Adrenal gland (tissue), 12 donors: ENCODE measurements around the gene PLA1A. TPM values are rescaled to one million over a fixed set of nuclear protein-coding genes. Genes with fewer than 3 reads are reported as not detected.

Experiments
- DNase-seq, 7 donors: peaks; one replicate each; pipeline ENCODE4 v3.0.0-alpha.2; 2019 to 2020
- H3K27ac ChIP-seq, 5 donors: fragments of 200-600 bp; sonication (generic) in 4 of 5; 1 replicate in 3 of 5; 2 replicates in 2 of 5; pipeline versions ENCODE4 v1.5.1 to v1.8.0; 2016 to 2020; ENCODE audit warnings: mild to moderate bottlenecking in 1 of 5
- H3K27me3 ChIP-seq: fragments of 200-600 bp; 2 replicates; pipeline ENCODE4 v1.8.0; 2021
- H3K36me3 ChIP-seq, 2 donors: fragments of 200-600 bp; replicated peaks in 1 of 2; 1 replicate in 1 of 2; 2 replicates in 1 of 2; pipeline versions ENCODE4 v1.5.1 to v1.8.0; 2018 to 2022
- H3K4me1 ChIP-seq, 2 donors: fragments of 200-600 bp; replicated peaks in 1 of 2; 1 replicate in 1 of 2; 2 replicates in 1 of 2; pipeline versions ENCODE4 v1.5.1 to v1.8.0; 2018 to 2021
- H3K4me3 ChIP-seq, 4 donors: fragments of 200-600 bp; sonication (generic) in 3 of 4; one replicate each; pipeline ENCODE4 v1.5.1; 2016 to 2018
- H3K9me3 ChIP-seq, 3 donors: fragments of 200-600 bp; sonication (generic) in 1 of 3; replicated peaks in 1 of 3; 1 replicate in 2 of 3; 2 replicates in 1 of 3; pipeline versions ENCODE4 v1.5.1 to v1.8.0; 2016 to 2021
- POLR2A ChIP-seq, 2 donors: fragments of 450-650 bp; IDR thresholded peaks; one replicate each; pipeline ENCODE4 v1.6.1; 2017; ENCODE audit warnings: antibody characterized with exemption in 2 of 2, mild to moderate bottlenecking in 2 of 2, moderate library complexity in 1 of 2
- WGBS, 4 donors: extraction: QIAGEN DNeasy Blood & Tissue Kit in 2 of 4; methylation state at CpG; one replicate each; pipeline versions ENCODE4 v1.1.5 to v1.1.7; 2013 to 2017; 5-methylcytosine and 5-hydroxymethylcytosine counted together
- intact Hi-C, 2 donors: fragments of 100-400 bp; cut with DNase I; formaldehyde crosslinking; loops; one replicate each; pipeline versions ENCODE4 v1.14.1 to v1.15.0; 2022 to 2023
- polyA plus RNA-seq, 3 donors: library from polyadenylated mRNA; stranded (reverse); fragments of 200-250 nt in 2 of 3; fragments of 350-450 nt in 1 of 3; fragmentation: Illumina TruSeq in 1 of 3; extraction: RNeasy Lipid Tissue Mini Kit (QIAGEN cat#74804) in 1 of 3; gene quantifications; one replicate each; pipeline ENCODE4 v1.2.3, GENCODE V29; 2013 to 2014
- total RNA-seq, 9 donors: library from RNA; depleted of rRNA in 4 of 9; stranded (reverse); fragments of >200 nt in 4 of 9; fragments of 120-200 nt in 1 of 9; fragmentation: NEBNext Ultra II Directional in 1 of 9; extraction: Animal tissue kit (Norgen Biotek cat#: 25700) in 1 of 9; gene quantifications; one replicate each; pipeline versions ENCODE4 v1.1.0 to v1.2.4, GENCODE V29; 2013 to 2023
- TF ChIP-seq, protein P1 (sequence below), 6 experiments: fragments of 450-650 bp in 4 of 6; fragments of 200-600 bp in 2 of 6; sonication (generic) in 1 of 6; IDR thresholded peaks; 1 replicate in 5 of 6; 2 replicates in 1 of 6; pipeline versions ENCODE4 v1.5.1 to v1.8.0; 2016 to 2021; ENCODE audit warnings: antibody characterized with exemption in 6 of 6, mild to moderate bottlenecking in 2 of 6, moderate library complexity in 1 of 6
- donor health status: healthy with polysubstance abuse.
- donor health status: Bipolar disorder and iron deficiency.
- donor health status: DM: yes; HTN: yes; CAD: no.
- donor health status: DM: no; HTN: no; CAD: no.
- donor health status: DM: no; HTN: no; CAD: no.
- donor health status: DM: yes; HTN: yes; CAD: no.

PLA1A gene
- total and polyA plus RNA-seq, 12 donors = 0.17 to 2.0 (median 0.72) TPM

DNA sequence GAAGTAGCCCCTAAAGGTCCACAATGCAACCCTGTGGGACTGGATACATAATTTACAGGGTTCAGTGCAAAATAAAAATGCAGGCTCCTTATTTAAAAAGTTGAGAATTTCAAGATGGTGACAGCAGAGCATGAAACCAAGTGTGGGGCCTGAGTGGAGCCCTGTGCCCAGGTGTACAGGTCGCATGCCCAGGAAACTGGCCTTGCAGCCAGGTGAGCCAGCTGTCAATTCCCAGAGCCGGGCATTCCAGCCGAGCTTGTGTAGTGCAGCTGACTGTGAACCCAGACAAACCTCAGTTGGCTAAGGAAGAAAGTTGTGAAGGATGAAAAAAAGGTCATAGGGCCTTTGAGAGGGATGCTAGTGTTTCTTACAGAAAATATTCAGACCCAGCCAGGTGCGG lies 35.1 kb downstream of the PLA1A start:
- peaks cover 35 to 47% of the 10 kb centered on the region in 2 donors for H3K4me1 ChIP-seq
- intact Hi-C loops = no loop called here

DNA sequence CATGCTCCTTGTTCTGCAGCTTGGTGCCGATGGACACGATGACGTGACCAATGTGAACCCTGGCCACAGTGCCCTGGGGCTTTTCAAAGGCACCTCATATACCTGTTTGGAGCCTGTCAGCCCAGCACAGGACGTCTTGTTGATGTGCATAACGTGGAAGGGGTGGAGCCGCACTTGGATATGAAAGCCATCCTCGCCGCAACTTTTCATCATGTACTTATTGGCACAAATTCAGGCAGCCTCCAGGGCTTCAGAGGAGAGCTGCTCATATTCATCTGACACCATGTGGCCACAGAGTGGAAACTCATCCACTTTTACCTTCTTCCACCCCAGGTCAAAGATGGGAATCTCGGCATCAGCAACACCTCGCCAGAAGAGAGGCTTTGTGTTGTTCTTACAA lies 38.0 kb downstream of the PLA1A start:
- Histone ChIP-seq H3K36me3 (no peaks in the 10 kb centered on the region), H3K27me3 (no peaks in the 10 kb centered on the region), H3K27ac (peak overlapping the region; percentile 65 to 97 (median 76)), H3K4me1 (peaks cover 44 to 52% of the 10 kb centered on the region in 2 donors), H3K4me3 (no peak overlapping the region), H3K9me3 (no peaks in the 10 kb centered on the region)
- TF ChIP-seq, protein P1, sequence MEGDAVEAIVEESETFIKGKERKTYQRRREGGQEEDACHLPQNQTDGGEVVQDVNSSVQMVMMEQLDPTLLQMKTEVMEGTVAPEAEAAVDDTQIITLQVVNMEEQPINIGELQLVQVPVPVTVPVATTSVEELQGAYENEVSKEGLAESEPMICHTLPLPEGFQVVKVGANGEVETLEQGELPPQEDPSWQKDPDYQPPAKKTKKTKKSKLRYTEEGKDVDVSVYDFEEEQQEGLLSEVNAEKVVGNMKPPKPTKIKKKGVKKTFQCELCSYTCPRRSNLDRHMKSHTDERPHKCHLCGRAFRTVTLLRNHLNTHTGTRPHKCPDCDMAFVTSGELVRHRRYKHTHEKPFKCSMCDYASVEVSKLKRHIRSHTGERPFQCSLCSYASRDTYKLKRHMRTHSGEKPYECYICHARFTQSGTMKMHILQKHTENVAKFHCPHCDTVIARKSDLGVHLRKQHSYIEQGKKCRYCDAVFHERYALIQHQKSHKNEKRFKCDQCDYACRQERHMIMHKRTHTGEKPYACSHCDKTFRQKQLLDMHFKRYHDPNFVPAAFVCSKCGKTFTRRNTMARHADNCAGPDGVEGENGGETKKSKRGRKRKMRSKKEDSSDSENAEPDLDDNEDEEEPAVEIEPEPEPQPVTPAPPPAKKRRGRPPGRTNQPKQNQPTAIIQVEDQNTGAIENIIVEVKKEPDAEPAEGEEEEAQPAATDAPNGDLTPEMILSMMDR (IDR thresholded peaks at IDR 0.05) = no peak
- TF ChIP-seq POLR2A (IDR thresholded peaks at IDR 0.05) = no peak
- WGBS, 4 donors = 92 to 95% (median 94%) methylated on average over 8 to 10 of the region's 10 CpGs
- intact Hi-C loops = no loop called here
- DNase-seq = no peak

More for the DNA sequence above, 35.1 kb downstream of the PLA1A start:
- Histone ChIP-seq H3K27me3 (no peaks in the 10 kb centered on the region), H3K9me3 (no peaks in the 10 kb centered on the region), H3K27ac (no peak overlapping the region), H3K36me3 (no peaks in the 10 kb centered on the region), H3K4me3 (no peak overlapping the region)
- DNase-seq = no peak
- TF ChIP-seq POLR2A (IDR thresholded peaks at IDR 0.05) = no peak
- TF ChIP-seq, protein P1 (IDR thresholded peaks at IDR 0.05) = no peak
- WGBS, 4 donors = 84 to 90% (median 87%) methylated on average over 3 to 4 of the region's 4 CpGs

DNA sequence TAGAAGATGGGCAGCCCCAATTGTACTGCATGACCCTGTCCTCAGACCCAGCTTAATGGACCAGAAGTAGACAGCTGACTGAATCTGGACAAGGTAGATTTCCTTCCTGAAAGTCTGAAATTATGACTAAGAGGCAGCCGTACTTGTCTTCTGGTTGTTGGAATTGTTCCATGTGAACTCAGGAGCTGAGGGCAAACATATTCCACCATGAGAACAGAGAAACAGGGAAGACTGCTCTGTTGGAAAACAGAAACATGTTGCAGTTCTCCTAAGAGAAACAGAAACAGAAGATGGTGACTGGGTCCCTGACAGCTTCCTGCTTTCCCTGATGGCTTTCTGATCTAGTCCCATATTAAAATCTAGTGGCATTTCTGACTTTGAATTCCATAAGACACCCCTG lies 38.6 kb downstream of the PLA1A start:
- TF ChIP-seq POLR2A (IDR thresholded peaks at IDR 0.05) = no peak
- TF ChIP-seq, protein P1 (IDR thresholded peaks at IDR 0.05) = no peak
- no peaks in the 10 kb centered on the region for H3K36me3 ChIP-seq
- intact Hi-C loops = no loop called here
- peak in 1 of 7 donors; percentile 33 for DNase-seq
- H3K4me3 ChIP-seq = no peak overlapping the region
- no peaks in the 10 kb centered on the region for H3K9me3 ChIP-seq
- H3K27me3 ChIP-seq = no peaks in the 10 kb centered on the region
- peak overlapping the region; percentile 66 to 97 (median 92) for H3K27ac ChIP-seq
- WGBS, 4 donors = 4 to 13% (median 9%) methylated on average over 1 of the region's 1 CpG
- H3K4me1 ChIP-seq = peaks cover 42 to 49% of the 10 kb centered on the region in 2 donors

GRCh38 chr3:119636891-119637611 lies 39.4 kb downstream of the PLA1A start:
- Histone ChIP-seq H3K9me3 (no peaks in the 10 kb centered on the region), H3K27ac (peak overlapping the region; percentile 66 to 97 (median 92)), H3K4me1 (peaks cover 42 to 46% of the 10 kb centered on the region in 2 donors), H3K36me3 (no peaks in the 10 kb centered on the region), H3K27me3 (no peaks in the 10 kb centered on the region), H3K4me3 (no peak overlapping the region)
- intact Hi-C loops = no loop called here
- DNase-seq = no peak
- WGBS, 4 donors = 78 to 84% (median 81%) methylated on average over 4 of the region's 4 CpGs
- TF ChIP-seq, protein P1 (IDR thresholded peaks at IDR 0.05) = no peak
- no peak for TF ChIP-seq POLR2A (IDR thresholded peaks at IDR 0.05)
